NCI-H2107 (cell line): ENCODE measurements around the gene CAPN8.
"Not testable (repeated sequence)": the region's sequence is repeated elsewhere in the genome, so short reads cannot be mapped to it uniquely, and the experiment has no call there.

Source experiments
- DNase-seq: peaks from one replicate; lab custom pipeline; 2025; lab: John Stamatoyannopoulos, UW

CAPN8 gene

GRCh38 chr1:223525957-223526356, 139.5 kb downstream of the CAPN8 start:
- no peak for DNase-seq

GRCh38 chr1:223525546-223525945, 140.0 kb downstream of the CAPN8 start:
- no peak for DNase-seq

GRCh38 chr1:223524930-223525451, 140.5 kb downstream of the CAPN8 start:
- DNase-seq = no peak

- no peak for DNase-seq
Observed at GRCh38 chr1:223521150-223521549, 144.4 kb downstream of the CAPN8 start.

GRCh38 chr1:223520200-223520599, 145.3 kb downstream of the CAPN8 start:
- DNase-seq = no peak

GRCh38 chr1:223519116-223519515, 146.4 kb downstream of the CAPN8 start:
- DNase-seq = no peak

- DNase-seq = not testable (repeated sequence)
Observed at GRCh38 chr1:223518553-223518952, 146.9 kb downstream of the CAPN8 start.

GRCh38 chr1:223515926-223516325, 149.6 kb downstream of the CAPN8 start:
- no peak for DNase-seq

GRCh38 chr1:223515421-223515820, 150.1 kb downstream of the CAPN8 start:
- no peak for DNase-seq

- no peak for DNase-seq
Observed at GRCh38 chr1:223514644-223515043, 150.9 kb downstream of the CAPN8 start.

GRCh38 chr1:223513309-223513708, 152.2 kb downstream of the CAPN8 start:
- no peak for DNase-seq

- no peak for DNase-seq
Observed at GRCh38 chr1:223512057-223512456, 153.4 kb downstream of the CAPN8 start.

- no peak for DNase-seq
Observed at GRCh38 chr1:223508796-223509195, 156.7 kb downstream of the CAPN8 start.

GRCh38 chr1:223504741-223505140, 160.8 kb downstream of the CAPN8 start:
- DNase-seq = no peak

- DNase-seq = no peak
Observed at GRCh38 chr1:223503348-223503747, 162.2 kb downstream of the CAPN8 start.

- no peak for DNase-seq
Observed at GRCh38 chr1:223500560-223501425, 164.7 kb downstream of the CAPN8 start.

GRCh38 chr1:223496883-223497282, 168.6 kb downstream of the CAPN8 start:
- DNase-seq = no peak

- no peak for DNase-seq
Observed at GRCh38 chr1:223494926-223495645, 170.4 kb downstream of the CAPN8 start.

GRCh38 chr1:223492044-223492443, 173.5 kb downstream of the CAPN8 start:
- DNase-seq = no peak
